GM10248 (cell line): ENCODE data around the gene NCOA3.

Source experiments
- CTCF ChIA-PET: fragments of 300-600 bp; sonication (Branson Sonifier 250); formaldehyde crosslinking; extraction: SDS; loops from one replicate; lab custom pipeline; 2021; ENCODE audit warnings: antibody characterized with exemption; lab: Yijun Ruan, JAX
- POLR2A ChIA-PET: fragments of 350-650 bp; sonication (Branson Sonifier 250); formaldehyde crosslinking; extraction: SDS; loops from one replicate; lab custom pipeline; 2020; ENCODE audit warnings: antibody characterized with exemption; lab: Yijun Ruan, JAX
- DNase-seq: peaks from one replicate; pipeline ENCODE4 v3.0.0; 2012; ENCODE audit errors: extremely low spot score
- CTCF ChIP-seq: IDR thresholded peaks from 2 replicates; pipeline ENCODE4 v1.5.1; 2012; ENCODE audit warnings: mild to moderate bottlenecking, low read depth; ENCODE audit errors: extremely low read depth, missing control alignments, control extremely low read depth

Gene NCOA3

GRCh38 chr20:47691625-47692024 lies 189.9 kb downstream of the NCOA3 start:
- TF ChIP-seq CTCF, result no peak
- POLR2A ChIA-PET, result no interaction called here
- DNase-seq, result no peak
- CTCF ChIA-PET, result interaction anchor here (0.9 to 8.2 kb wide), 7 partner anchors 13 to 929 kb away, joined by 3 to 53 read pairs (median 4); no protein-coding TSS in a partner anchor

- no peak for DNase-seq
- POLR2A ChIA-PET, result no interaction called here
- TF ChIP-seq CTCF, result no peak
- CTCF ChIA-PET, result interaction anchor here (0.6 to 8.2 kb wide), 8 partner anchors 9 to 926 kb away, joined by 3 to 53 read pairs (median 6); no protein-coding TSS in a partner anchor
These were observed 192.5 kb downstream of the NCOA3 start for GRCh38 chr20:47694021-47694818.

GRCh38 chr20:47696856-47697255 lies 195.2 kb downstream of the NCOA3 start:
- no peak for TF ChIP-seq CTCF
- DNase-seq, result no peak
- ChIA-PET POLR2A (no interaction called here), CTCF (interaction anchor here (0.7 to 1.2 kb wide), 2 partner anchors 20 to 920 kb away, joined by 3 read pairs; no protein-coding TSS in a partner anchor)

DNA sequence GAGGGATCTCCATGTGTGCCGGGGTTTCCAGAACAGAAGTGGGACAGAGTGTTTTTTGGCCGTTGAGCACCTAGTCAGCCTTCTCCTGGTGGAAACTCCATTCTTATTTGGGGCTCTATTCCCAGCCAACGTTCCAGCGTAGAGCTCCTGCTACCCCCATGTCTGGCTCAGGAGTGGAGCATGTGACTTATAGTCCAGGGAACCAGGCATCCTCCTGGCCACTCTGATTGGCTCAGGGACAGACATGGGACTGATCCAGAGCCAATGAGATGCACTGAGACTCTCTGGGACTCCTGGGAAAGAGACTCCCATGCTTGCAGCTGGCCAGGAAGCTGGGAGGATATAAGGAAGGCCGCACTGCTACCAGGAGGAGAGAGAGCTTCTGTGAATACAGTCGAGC lies 196.5 kb downstream of the NCOA3 start:
- no peak for DNase-seq
- TF ChIP-seq CTCF, result no peak
- POLR2A ChIA-PET, result no interaction called here
- CTCF ChIA-PET, result interaction anchor here (0.7 to 2.5 kb wide), 3 partner anchors 17 to 923 kb away, joined by 3 to 14 read pairs (median 6); no protein-coding TSS in a partner anchor

GRCh38 chr20:47699818-47700217 lies 198.1 kb downstream of the NCOA3 start:
- ChIA-PET CTCF (interaction anchor here (2.5 kb wide), 1 partner anchor 21 kb away, joined by 14 read pairs; no protein-coding TSS in a partner anchor), POLR2A (no interaction called here)
- no peak for DNase-seq
- TF ChIP-seq CTCF, result no peak

DNA sequence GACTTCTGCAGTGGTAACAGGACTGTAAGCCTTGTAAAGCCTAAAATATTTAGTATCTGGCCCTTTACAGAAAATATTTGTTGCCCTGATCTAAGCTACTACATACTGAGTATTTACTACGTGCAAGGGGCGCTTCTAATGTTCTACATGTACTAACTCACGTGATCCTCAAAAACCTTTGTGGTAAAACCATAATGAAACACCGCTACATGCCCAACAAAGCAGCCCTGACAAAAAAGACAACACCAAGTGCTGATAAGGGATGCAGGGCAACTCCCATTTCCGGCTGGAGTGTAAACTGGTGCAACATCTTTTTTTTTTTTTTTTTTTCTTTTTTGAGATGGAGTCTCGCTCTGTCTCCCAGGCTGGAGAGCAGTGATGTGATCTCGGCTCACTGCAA lies 198.6 kb downstream of the NCOA3 start:
- no peak for DNase-seq
- POLR2A ChIA-PET, result no interaction called here
- CTCF ChIA-PET, result interaction anchor here (2.5 kb wide), 1 partner anchor 22 kb away, joined by 14 read pairs; no protein-coding TSS in a partner anchor
- TF ChIP-seq CTCF, result no peak
